HEK293 (cell line): ENCODE data around the gene PCDHGB2.

Source experiments
- CTCF ChIA-PET: fragments of 350-600 bp; formaldehyde crosslinking; extraction: SDS; loops from one replicate; lab custom pipeline; 2021; ENCODE audit warnings: antibody characterized with exemption; lab: Yijun Ruan, JAX
- POLR2A ChIA-PET: fragments of 300-600 bp; formaldehyde crosslinking; extraction: SDS; loops from one replicate; lab custom pipeline; 2020; ENCODE audit warnings: antibody characterized with exemption, inconsistent platforms; lab: Yijun Ruan, JAX
- H3K27ac ChIP-seq: fragments of 200-500 bp; sonication (Bioruptor generic); 2 replicates; pipeline ENCODE4 v1.5.1; 2014; ENCODE audit warnings: low read depth, low read length, control low read depth, inconsistent platforms; ENCODE audit errors: extremely low read depth
- H3K36me3 ChIP-seq, 2 experiments: fragments of 200-500 bp in 1 of 2; sonication (Bioruptor generic) in 1 of 2; 1 replicate in 1 of 2; 2 replicates in 1 of 2; pipeline ENCODE4 v1.5.1; 2014 to 2017; ENCODE audit warnings: inconsistent platforms in 2 of 2, low read length in 2 of 2; ENCODE audit not compliant: control insufficient read depth in 2 of 2, insufficient read depth in 1 of 2
- H3K4me1 ChIP-seq: fragments of 200-500 bp; sonication (Bioruptor generic); 2 replicates; pipeline ENCODE4 v1.5.1; 2014; ENCODE audit warnings: mild to moderate bottlenecking, low read length, inconsistent platforms; ENCODE audit not compliant: control insufficient read depth, insufficient read depth
- H3K4me3 ChIP-seq: 2 replicates; pipeline ENCODE4 v1.5.1; 2011; ENCODE audit warnings: low read depth, mild to moderate bottlenecking, control low read depth, low read length, moderate library complexity
- H3K9me3 ChIP-seq: fragments of 200-500 bp; sonication (Bioruptor generic); 2 replicates; pipeline ENCODE4 v1.5.1; 2014; ENCODE audit warnings: low read depth, low read length, inconsistent platforms; ENCODE audit not compliant: control insufficient read depth, insufficient read depth
- BCL6B ChIP-seq: fragments of 450-650 bp; formaldehyde crosslinking; IDR thresholded peaks from 2 replicates; pipeline ENCODE4 v1.5.1; 2017; ENCODE audit warnings: missing biosample characterization, missing genetic modification characterization
- HOXC10 ChIP-seq: sonication (generic); formaldehyde crosslinking; IDR thresholded peaks from 2 replicates; pipeline ENCODE4 v1.8.1; 2023; ENCODE audit warnings: mild to moderate bottlenecking, missing genetic modification reagents
- MEIS1 ChIP-seq: sonication (generic); formaldehyde crosslinking; IDR thresholded peaks from 2 replicates; pipeline ENCODE4 v1.8.1; 2022; ENCODE audit warnings: missing genetic modification reagents, mild to moderate bottlenecking, borderline replicate concordance
- TSHZ1 ChIP-seq: fragments of 450-650 bp; formaldehyde crosslinking; IDR thresholded peaks from 2 replicates; pipeline ENCODE4 v1.5.1; 2016; ENCODE audit warnings: missing biosample characterization, missing genetic modification characterization, borderline replicate concordance
- ZBTB48 ChIP-seq: fragments of 450-650 bp; formaldehyde crosslinking; IDR thresholded peaks from 2 replicates; pipeline ENCODE4 v1.5.1; 2016; ENCODE audit warnings: missing biosample characterization, missing genetic modification characterization
- ZBTB8A ChIP-seq: fragments of 450-650 bp; formaldehyde crosslinking; IDR thresholded peaks from 2 replicates; pipeline ENCODE4 v1.5.1; 2016; ENCODE audit warnings: missing biosample characterization, missing genetic modification characterization
- ZNF146 ChIP-seq: fragments of 450-650 bp; formaldehyde crosslinking; IDR thresholded peaks from 2 replicates; pipeline ENCODE4 v1.5.1; 2016; ENCODE audit warnings: missing biosample characterization, missing genetic modification characterization
- ZNF488 ChIP-seq: fragments of 450-650 bp; formaldehyde crosslinking; IDR thresholded peaks from 2 replicates; pipeline ENCODE4 v1.5.1; 2016; ENCODE audit warnings: missing biosample characterization, missing genetic modification characterization
- ZNF549 ChIP-seq: fragments of 450-650 bp; IDR thresholded peaks from 2 replicates; pipeline ENCODE4 v1.5.1; 2018; ENCODE audit warnings: missing biosample characterization, missing genetic modification characterization, mild to moderate bottlenecking, inconsistent platforms, moderate library complexity
- ZNF558 ChIP-seq: fragments of 450-650 bp; formaldehyde crosslinking; IDR thresholded peaks from 2 replicates; pipeline ENCODE4 v1.5.1; 2016; ENCODE audit warnings: missing biosample characterization, missing genetic modification characterization
- ZNF596 ChIP-seq: fragments of 450-650 bp; IDR thresholded peaks from 2 replicates; pipeline ENCODE4 v1.5.0; 2018; ENCODE audit warnings: missing biosample characterization, mild to moderate bottlenecking, missing genetic modification characterization, moderate library complexity
- ZSCAN16 ChIP-seq: fragments of 450-650 bp; formaldehyde crosslinking; IDR thresholded peaks from 2 replicates; pipeline ENCODE4 v1.5.1; 2016; ENCODE audit warnings: missing biosample characterization, missing genetic modification characterization
- TF ChIP-seq, protein P1 (sequence below): fragments of 450-650 bp; formaldehyde crosslinking; IDR thresholded peaks from 2 replicates; pipeline ENCODE4 v1.5.1; 2016; ENCODE audit warnings: missing biosample characterization, missing genetic modification characterization
- TF ChIP-seq, protein P2 (sequence below): fragments of 450-650 bp; formaldehyde crosslinking; IDR thresholded peaks from 2 replicates; pipeline ENCODE4 v1.5.1; 2016; ENCODE audit warnings: missing biosample characterization, missing genetic modification characterization
- TF ChIP-seq, protein P3 (sequence below): fragments of 450-650 bp; formaldehyde crosslinking; IDR thresholded peaks from 2 replicates; pipeline ENCODE4 v1.5.1; 2016; ENCODE audit warnings: missing biosample characterization, missing genetic modification characterization

Gene PCDHGB2

GRCh38 chr5:141363952-141364660 is 4.3 kb downstream of the PCDHGB2 start, which contains the start of gene PCDHGA5:
Gene PCDHGA5, plus strand, starts transcription at chr5:141364162. Its CDS starts 169 bp downstream, at chr5:141364331.
- no peak within 1 kb of the TSS for H3K27ac ChIP-seq
- POLR2A ChIA-PET, result interaction anchor here (0.6 kb wide), 1 partner anchor 38 kb away, joined by 3 read pairs; no protein-coding TSS in a partner anchor
- no peak within 1 kb of the TSS for H3K4me3 ChIP-seq
- TF ChIP-seq MEIS1 (CRISPR knock-in tag) (no peak), ZSCAN16 (no peak), ZBTB48 (tag by site-specific recombination) (no peak), HOXC10 (CRISPR knock-in tag) (no peak), ZBTB8A (tag by site-specific recombination) (no peak), ZNF488 (no peak), ZNF596 (tag by site-specific recombination) (no peak), ZNF549 (tag by site-specific recombination) (no peak), ZNF146 (tag by site-specific recombination) (no peak), BCL6B (no peak), TSHZ1 (tag by site-specific recombination) (no peak), ZNF558 (tag by site-specific recombination) (no peak)
- TF ChIP-seq, protein P1, sequence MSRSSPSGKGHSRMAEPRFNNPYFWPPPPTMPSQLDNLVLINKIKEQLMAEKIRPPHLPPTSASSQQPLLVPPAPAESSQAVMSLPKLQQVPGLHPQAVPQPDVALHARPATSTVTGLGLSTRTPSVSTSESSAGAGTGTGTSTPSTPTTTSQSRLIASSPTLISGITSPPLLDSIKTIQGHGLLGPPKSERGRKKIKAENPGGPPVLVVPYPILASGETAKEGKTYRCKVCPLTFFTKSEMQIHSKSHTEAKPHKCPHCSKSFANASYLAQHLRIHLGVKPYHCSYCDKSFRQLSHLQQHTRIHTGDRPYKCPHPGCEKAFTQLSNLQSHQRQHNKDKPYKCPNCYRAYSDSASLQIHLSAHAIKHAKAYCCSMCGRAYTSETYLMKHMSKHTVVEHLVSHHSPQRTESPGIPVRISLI, result no peak
- TF ChIP-seq, protein P2, sequence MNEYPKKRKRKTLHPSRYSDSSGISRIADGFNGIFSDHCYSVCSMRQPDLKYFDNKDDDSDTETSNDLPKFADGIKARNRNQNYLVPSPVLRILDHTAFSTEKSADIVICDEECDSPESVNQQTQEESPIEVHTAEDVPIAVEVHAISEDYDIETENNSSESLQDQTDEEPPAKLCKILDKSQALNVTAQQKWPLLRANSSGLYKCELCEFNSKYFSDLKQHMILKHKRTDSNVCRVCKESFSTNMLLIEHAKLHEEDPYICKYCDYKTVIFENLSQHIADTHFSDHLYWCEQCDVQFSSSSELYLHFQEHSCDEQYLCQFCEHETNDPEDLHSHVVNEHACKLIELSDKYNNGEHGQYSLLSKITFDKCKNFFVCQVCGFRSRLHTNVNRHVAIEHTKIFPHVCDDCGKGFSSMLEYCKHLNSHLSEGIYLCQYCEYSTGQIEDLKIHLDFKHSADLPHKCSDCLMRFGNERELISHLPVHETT (tag by site-specific recombination), result no peak
- TF ChIP-seq, protein P3, sequence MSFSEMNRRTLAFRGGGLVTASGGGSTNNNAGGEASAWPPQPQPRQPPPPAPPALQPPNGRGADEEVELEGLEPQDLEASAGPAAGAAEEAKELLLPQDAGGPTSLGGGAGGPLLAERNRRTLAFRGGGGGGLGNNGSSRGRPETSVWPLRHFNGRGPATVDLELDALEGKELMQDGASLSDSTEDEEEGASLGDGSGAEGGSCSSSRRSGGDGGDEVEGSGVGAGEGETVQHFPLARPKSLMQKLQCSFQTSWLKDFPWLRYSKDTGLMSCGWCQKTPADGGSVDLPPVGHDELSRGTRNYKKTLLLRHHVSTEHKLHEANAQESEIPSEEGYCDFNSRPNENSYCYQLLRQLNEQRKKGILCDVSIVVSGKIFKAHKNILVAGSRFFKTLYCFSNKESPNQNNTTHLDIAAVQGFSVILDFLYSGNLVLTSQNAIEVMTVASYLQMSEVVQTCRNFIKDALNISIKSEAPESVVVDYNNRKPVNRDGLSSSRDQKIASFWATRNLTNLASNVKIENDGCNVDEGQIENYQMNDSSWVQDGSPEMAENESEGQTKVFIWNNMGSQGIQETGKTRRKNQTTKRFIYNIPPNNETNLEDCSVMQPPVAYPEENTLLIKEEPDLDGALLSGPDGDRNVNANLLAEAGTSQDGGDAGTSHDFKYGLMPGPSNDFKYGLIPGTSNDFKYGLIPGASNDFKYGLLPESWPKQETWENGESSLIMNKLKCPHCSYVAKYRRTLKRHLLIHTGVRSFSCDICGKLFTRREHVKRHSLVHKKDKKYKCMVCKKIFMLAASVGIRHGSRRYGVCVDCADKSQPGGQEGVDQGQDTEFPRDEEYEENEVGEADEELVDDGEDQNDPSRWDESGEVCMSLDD (tag by site-specific recombination), result no peak
- no peaks in the 10 kb centered on the region for H3K36me3 ChIP-seq
- H3K9me3 ChIP-seq, result peaks cover 3% of the 10 kb centered on the region; the same call in 1 of the 2 replicates
- H3K4me1 ChIP-seq, result no peaks in the 10 kb centered on the region
- CTCF ChIA-PET, result interaction anchor here (0.7 to 2.3 kb wide), 9 partner anchors 10 to 203 kb away, joined by 3 to 13 read pairs (median 4); partner anchors contain the start of genes PCDHGA4 and PCDHGB1
